Activated naive CD4-positive, alpha-beta T cell treated with anti-CD3 and anti-CD28 coated beads for 36 hours (primary cell): Measurements from ENCODE around the gene DNAL1. TPM values are rescaled to one million over a fixed set of nuclear protein-coding genes. Genes with fewer than 3 reads are reported as not detected.
A peak's percentile ranks its signal among the peaks of the same experiment; 100 is the strongest.

Experiments used
- CTCF ChIA-PET: fragments of 350-600 bp; sonication (Branson Sonifier 250); formaldehyde crosslinking; loops from one replicate; lab custom pipeline; 2021; ENCODE audit warnings: antibody characterized with exemption; lab: Charles Lee
- DNase-seq: peaks from one replicate; pipeline ENCODE4 v3.0.0-alpha.2; 2020
- H3K27ac Mint-ChIP-seq: one replicate; pipeline ENCODE4 v1.8.0; 2021; ENCODE audit warnings: mild to moderate bottlenecking, mixed read lengths
- H3K27me3 Mint-ChIP-seq: one replicate; pipeline ENCODE4 v1.8.0; 2021; ENCODE audit warnings: low read depth, mixed read lengths
- H3K36me3 Mint-ChIP-seq: one replicate; pipeline ENCODE4 v1.8.0; 2021; ENCODE audit warnings: low read depth, mixed read lengths
- H3K4me1 Mint-ChIP-seq: one replicate; pipeline ENCODE4 v1.8.0; 2021; ENCODE audit warnings: low read depth, mixed read lengths
- H3K4me3 Mint-ChIP-seq: one replicate; pipeline ENCODE4 v1.8.0; 2021; ENCODE audit warnings: mild to moderate bottlenecking, moderate library complexity, mixed read lengths
- H3K9me3 Mint-ChIP-seq: one replicate; pipeline ENCODE4 v1.8.0; 2021; ENCODE audit warnings: mixed read lengths
- intact Hi-C: fragments of 100-400 bp; cut with micrococcal nuclease; formaldehyde crosslinking; loops from one replicate; pipeline ENCODE4 v1.15.1; 2023
- total RNA-seq, 2 experiments: library from RNA; stranded (reverse); gene quantifications; one replicate each; pipeline ENCODE4 v1.2.3, GENCODE V29; 2021

DNAL1 gene
- total RNA-seq, 2 experiments from 2014 or later: 4.4 TPM

GRCh38 chr14:73750531-73750901, 105.7 kb downstream of the DNAL1 start:
- H3K27me3 Mint-ChIP-seq: no peaks in the 10 kb centered on the region
- CTCF ChIA-PET: interaction anchor here (1.1 kb wide), 1 partner anchor 22 kb away, joined by 3 read pairs; no protein-coding TSS in a partner anchor
- intact Hi-C loops: loop anchor here (5.0 kb wide), 1 partner anchor 37 kb away; no protein-coding TSS in a partner anchor
- no peak for DNase-seq
- H3K9me3 Mint-ChIP-seq: no peaks in the 10 kb centered on the region
- peaks cover 97% of the 10 kb centered on the region for H3K4me1 Mint-ChIP-seq
- peak overlapping the region; percentile 14 for H3K27ac Mint-ChIP-seq
- no peak overlapping the region for H3K4me3 Mint-ChIP-seq
- H3K36me3 Mint-ChIP-seq: peaks cover 9% of the 10 kb centered on the region

- Mint-ChIP-seq H3K4me1 (peaks cover 97% of the 10 kb centered on the region), H3K36me3 (peaks cover 9% of the 10 kb centered on the region), H3K27me3 (no peaks in the 10 kb centered on the region), H3K9me3 (no peaks in the 10 kb centered on the region), H3K4me3 (no peak overlapping the region), H3K27ac (peak overlapping the region; percentile 7)
- no peak for DNase-seq
- intact Hi-C loops: loop anchor here (5.0 kb wide), 1 partner anchor 36 kb away; no protein-coding TSS in a partner anchor
- CTCF ChIA-PET: interaction anchor here (1.0 to 9.6 kb wide), 3 partner anchors 8 to 31 kb away, joined by 4 to 112 read pairs (median 7); no protein-coding TSS in a partner anchor
Measured at GRCh38 chr14:73751157-73751691, 106.4 kb downstream of the DNAL1 start.

GRCh38 chr14:73752297-73752992, 107.7 kb downstream of the DNAL1 start:
- Mint-ChIP-seq H3K27ac (peak overlapping the region; percentile 70), H3K4me1 (peaks cover 98% of the 10 kb centered on the region), H3K36me3 (peaks cover 14% of the 10 kb centered on the region), H3K4me3 (no peak overlapping the region), H3K27me3 (no peaks in the 10 kb centered on the region), H3K9me3 (no peaks in the 10 kb centered on the region)
- DNase-seq: peak; percentile 51
- CTCF ChIA-PET: interaction anchor here (0.9 to 9.6 kb wide), 6 partner anchors 9 to 74 kb away, joined by 4 to 112 read pairs (median 7); no protein-coding TSS in a partner anchor
- intact Hi-C loops: loop anchor here (5.0 kb wide), 1 partner anchor 35 kb away; no protein-coding TSS in a partner anchor

Other genes starting within 250 kb of the DNAL1 start
- gene NUMB, start 186.4 kb upstream of the DNAL1 start, total RNA-seq: 10 to 100 TPM; 24.2 to 26.4 TPM
- 1 to 10 TPM; 8.1 to 8.9 TPM for gene RIOX1, start 154.1 kb upstream of the DNAL1 start, total RNA-seq
- gene ACOT1, start 107.8 kb upstream of the DNAL1 start, total RNA-seq: under 1 TPM; 0.72 to 0.79 TPM
- gene HEATR4, start 86.0 kb upstream of the DNAL1 start, total RNA-seq: not detected
- gene ACOT2, start 75.8 kb upstream of the DNAL1 start, total RNA-seq: 1 to 10 TPM; 2.9 to 3.3 TPM
- gene ACOT4, start 53.1 kb upstream of the DNAL1 start, total RNA-seq: 1 to 10 TPM; 1.4 to 1.7 TPM
- gene ACOT6, start 32.5 kb upstream of the DNAL1 start, total RNA-seq: not detected
- 10 to 100 TPM; 18.5 to 19.2 TPM for gene PNMA1, start 69.4 kb downstream of the DNAL1 start, total RNA-seq
- gene PTGR2, start 206.8 kb downstream of the DNAL1 start, total RNA-seq: 10 to 100 TPM; 10.7 to 14.1 TPM
- gene ZNF410, start 241.9 kb downstream of the DNAL1 start, total RNA-seq: 10 to 100 TPM; 51.0 to 56.8 TPM